HS-27A (cell line): Measurements from ENCODE around the gene CGB2.
"Not testable (repeated sequence)": the region's sequence is repeated elsewhere in the genome, so short reads cannot be mapped to it uniquely, and the experiment has no call there.

Experiments used
- DNase-seq: peaks from one replicate; pipeline ENCODE4 v3.0.0-alpha.2; 2012; ENCODE audit warnings: low read depth, missing footprints

CGB2 gene

GRCh38 chr19:49038111-49038510, 6.4 kb downstream of the CGB2 start:
- DNase-seq: not testable (repeated sequence)

DNA sequence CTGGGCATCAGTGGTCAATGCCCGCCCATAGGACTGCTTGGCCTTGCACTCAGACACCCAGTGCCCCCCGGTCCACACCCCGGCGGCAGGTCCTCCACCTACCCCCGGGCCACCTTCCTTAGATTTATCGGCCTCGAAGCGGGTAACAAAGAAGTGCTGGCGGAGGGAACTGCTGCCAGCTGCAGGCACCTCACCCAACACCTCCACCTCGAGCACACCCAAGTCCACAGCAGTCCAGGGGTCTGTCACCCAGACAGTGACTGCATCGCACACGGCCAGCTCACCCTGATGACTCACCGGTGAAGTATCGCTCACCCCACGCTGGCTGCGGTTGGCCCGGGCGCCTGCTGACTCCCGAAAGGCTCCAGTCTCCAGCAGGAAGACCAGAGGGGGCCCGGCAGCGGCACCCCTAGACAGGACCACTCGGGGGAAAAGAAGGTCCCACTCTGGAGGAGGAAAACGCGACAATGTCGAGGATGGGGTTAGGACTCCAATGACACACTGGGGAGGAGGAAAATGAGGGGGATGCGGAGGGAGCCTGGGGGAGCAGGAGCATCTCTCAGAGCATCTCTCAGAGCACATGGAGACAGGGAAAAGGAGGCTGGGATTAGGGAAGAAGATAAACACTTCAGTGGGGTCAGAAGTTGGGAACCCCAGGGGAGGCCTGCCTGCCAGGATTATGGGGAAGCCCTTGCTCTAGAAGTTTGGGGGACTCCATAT, 7.0 kb downstream of the CGB2 start:
- peak; percentile 62 for DNase-seq

DNA sequence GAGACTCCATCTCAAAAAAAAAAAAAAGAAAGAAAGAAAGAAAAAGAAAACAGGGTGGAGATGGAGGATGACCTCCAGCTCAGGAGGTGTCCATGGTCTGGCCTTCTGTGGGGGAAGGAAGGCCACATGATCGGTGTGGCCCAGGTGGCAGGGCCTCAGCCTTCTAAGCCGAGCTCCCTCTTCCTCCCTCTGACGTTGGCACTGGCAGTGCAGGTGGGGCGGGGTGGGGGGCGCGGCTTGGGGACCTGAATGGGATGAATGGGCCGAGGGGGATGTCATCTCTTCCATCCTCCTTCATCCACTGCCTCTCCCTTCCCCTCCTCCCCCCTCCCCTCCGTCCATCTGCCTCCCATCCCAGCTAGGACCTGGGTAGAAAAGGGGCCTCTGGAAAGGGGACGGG, 8.0 kb downstream of the CGB2 start:
- not testable (repeated sequence) for DNase-seq

DNA sequence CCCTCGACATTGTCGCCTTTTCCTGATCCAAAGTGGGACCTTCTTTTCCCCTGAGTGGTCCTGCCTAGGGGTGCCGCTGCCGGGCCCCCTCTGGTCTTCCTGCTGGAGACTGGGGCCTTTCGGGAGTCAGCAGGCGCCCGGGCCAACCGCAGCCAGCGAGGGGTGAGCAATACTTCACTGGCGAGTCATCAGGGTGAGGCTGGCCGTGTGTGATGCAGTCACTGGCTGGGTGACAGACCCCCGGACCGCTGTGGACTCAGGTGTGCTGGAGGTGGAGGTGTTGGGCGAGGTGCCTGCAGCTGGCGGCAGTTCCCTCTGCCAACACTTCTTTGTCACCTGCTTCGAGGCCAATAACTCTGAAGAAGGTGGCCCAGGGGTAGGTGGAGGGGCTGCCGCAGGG, 10.5 kb downstream of the CGB2 start:
- no peak for DNase-seq

DNA sequence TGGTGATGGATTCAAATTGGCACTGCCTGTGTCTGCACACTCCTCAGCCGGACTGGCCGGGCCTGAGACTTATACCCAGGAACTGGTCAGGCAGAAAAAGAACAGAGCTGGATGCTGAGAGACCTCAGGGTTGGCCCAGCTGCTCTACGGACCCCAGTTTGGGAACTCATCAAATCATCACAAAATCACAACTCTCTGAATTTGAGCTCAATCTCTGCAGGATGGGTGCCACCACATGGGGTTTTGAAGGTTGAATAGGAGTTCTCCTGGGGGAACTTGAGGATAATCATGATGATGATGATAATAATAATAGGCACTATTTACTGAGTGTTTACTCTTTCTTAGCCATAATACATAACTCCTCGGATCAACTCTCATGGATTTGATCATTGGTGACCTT, 11.0 kb downstream of the CGB2 start:
- DNase-seq: not testable (repeated sequence)

GRCh38 chr19:49043548-49043947, 11.9 kb downstream of the CGB2 start, which contains the start of gene CGB5:
CGB5 (plus strand) TSS chr19:49043848; CDS start chr19:49044210, 362 bp downstream.
- not testable (repeated sequence) for DNase-seq

- DNase-seq: not testable (repeated sequence)
Observed at GRCh38 chr19:49049011-49049410, 17.3 kb downstream of the CGB2 start, which contains the start of gene CGB8. CGB8 (minus strand) TSS chr19:49049111; CDS start chr19:49048739, 372 bp downstream.

GRCh38 chr19:49049834-49050233, 18.1 kb downstream of the CGB2 start:
- not testable (repeated sequence) for DNase-seq

DNA sequence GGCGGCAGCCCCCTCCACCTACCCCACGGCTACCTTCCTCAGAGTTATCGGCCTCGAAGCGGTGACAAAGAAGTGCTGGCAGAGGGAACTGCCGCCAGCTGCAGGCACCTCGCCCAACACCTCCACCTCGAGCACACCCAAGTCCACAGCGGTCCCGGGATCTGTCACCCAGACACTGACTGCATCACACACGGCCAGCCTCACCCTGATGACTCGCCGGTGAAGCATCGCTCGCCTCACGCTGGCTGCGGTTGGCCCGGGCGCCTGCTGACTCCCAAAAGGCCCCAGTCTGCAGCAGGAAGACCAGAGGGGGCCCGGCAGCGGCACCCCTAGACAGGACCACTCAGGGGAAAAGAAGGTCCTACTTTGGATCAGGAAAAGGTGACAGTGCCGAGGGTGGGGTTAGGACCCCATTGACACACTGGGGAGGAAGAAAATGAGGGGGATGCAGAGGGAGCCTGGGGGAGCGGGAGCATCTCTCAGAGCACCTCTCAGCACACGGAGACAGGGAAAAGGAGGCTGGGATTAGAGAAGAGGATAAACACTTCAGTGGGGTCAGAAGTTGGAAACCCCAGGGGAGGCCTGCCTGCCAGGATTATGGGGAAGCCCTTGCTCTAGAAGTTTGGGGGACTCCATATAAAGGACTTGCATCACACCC, 18.8 kb downstream of the CGB2 start:
- not testable (repeated sequence) for DNase-seq

DNA sequence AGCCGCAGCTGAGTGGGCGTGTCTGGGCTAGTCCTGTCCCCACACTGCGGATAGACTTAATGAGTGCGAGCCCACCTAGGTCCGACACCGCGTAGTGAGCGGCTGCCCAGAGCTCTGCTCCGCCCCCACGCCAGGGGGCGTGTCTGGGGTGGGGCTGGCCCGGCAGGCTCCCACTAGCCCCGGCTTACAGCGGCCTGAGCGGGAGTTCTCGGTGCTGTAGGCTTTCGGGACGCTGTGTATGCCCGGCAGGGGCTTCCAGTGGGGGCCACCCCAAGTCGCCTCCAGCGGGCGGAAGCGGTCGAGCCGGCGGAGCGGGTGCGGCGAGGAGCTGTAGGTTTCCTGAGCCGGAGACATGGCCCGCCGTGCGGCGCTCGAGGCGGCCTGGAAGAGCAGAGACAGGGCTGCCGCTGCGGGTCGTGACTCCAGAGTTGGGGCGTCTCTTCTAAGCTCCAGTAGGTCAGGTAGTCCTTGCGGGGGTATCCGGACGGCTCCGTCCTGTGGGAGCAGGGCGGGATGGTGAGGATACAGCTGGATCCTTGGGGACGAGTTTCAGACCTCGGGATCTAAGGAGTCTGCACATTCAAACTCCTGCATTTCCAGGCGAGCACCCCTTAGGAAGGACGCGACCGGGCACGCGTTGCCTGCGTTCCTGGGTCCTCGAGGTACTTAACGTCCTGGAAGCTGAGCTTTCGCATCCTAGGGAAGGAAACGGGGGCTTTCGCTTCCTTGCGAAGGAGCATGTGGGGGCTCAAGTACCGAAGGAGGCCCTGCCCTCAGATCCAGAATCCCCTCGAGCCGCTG, 24.6 kb downstream of the CGB2 start:
- no peak for DNase-seq

GRCh38 chr19:49056902-49057596, 25.4 kb downstream of the CGB2 start:
- not testable (repeated sequence) for DNase-seq

DNA sequence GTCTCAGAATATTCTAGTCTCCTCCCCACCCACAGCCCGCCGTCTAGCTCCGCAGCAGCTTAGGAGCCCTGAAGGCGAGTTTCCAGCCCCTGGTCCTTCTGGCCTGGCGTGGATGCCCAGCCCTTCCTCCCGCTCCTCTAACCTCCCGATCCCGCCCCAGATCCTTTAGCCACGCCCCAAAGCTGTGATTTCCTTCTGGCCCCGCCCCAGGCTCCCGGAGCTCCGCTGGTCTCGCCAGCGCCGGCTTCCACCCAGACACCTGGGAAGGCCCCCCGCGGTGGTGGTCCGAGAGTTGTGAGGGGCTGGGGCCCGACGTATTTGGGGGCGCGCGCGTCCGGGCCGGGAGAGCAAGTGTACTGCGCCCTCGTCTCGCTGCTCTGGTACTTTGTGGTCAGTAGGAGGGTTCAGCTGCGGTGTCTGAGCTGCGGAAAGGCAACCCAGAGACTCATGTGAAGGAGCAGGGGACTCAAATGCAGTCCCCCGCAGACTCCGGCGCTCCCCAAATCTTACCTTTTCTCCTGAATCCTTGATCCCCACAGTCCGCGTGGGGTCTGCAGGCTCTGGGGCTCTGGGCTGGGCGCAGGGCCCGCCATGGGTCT, 26.0 kb downstream of the CGB2 start, which contains the start of gene CGB7:
CGB7 (minus strand) TSS at position 114 of the 599 bp plus-strand sequence. CDS start 2,374 bp downstream, outside the sequence.
- DNase-seq: no peak

DNA sequence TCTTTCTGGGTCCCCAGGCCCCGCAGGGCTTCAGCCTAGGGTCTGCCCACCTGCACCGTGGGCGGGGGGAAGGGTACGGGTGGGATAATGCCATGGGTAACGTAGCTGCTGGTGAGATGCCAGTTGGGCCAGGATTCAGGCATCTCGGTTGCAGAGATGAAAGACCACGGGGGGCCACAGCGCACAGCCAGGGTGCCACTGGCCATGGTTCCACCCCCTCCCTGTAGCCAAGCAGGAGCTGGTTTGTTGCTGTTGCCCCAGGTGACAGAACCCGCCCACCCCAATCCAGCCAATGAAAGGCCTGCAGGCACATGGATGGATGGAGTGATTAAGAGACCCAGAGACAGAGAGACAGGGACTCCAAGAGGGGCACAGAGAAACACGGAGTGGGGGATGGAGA, 26.9 kb downstream of the CGB2 start:
- no peak for DNase-seq

DNA sequence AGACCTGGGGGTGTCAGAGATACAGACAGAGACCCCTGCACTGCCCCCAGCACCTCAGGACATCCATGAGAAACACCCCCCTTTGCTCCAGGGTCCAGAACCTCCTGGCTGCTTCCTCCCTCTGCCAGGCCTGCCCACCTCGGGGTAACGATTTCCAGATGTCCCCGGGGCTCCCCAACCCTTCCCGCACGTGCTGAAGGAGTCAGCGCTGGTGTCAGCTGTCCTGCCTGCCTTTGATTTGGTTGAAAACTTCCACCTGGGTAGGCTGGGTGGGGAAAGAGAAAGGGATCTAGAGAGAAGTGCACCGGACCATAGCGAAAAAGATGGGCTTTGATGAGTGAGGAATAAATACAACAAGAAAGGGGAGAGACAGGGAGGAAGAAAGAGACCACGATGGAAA, 27.4 kb downstream of the CGB2 start:
- DNase-seq: no peak

DNA sequence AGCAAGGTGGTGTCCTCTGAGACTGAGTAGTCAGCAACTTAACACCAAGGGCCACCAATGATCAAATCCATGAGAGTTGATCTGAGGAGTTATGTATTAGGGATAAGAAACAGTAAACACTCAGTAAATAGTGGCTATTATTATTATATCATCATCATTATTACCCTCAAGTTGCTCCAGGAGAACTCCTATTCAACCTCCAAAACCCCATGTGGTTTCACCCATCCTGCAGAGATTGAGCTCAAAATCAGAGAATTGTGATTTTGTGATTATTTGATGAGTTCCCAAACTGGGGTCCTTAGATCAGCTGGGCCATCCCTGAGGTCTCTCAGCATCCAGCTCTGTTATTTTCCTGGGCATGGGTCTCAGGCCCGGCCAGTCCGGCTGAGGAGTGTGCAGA, 29.3 kb downstream of the CGB2 start:
- DNase-seq: no peak

GRCh38 chr19:49061445-49061844, 29.8 kb downstream of the CGB2 start:
- DNase-seq: no peak

DNA sequence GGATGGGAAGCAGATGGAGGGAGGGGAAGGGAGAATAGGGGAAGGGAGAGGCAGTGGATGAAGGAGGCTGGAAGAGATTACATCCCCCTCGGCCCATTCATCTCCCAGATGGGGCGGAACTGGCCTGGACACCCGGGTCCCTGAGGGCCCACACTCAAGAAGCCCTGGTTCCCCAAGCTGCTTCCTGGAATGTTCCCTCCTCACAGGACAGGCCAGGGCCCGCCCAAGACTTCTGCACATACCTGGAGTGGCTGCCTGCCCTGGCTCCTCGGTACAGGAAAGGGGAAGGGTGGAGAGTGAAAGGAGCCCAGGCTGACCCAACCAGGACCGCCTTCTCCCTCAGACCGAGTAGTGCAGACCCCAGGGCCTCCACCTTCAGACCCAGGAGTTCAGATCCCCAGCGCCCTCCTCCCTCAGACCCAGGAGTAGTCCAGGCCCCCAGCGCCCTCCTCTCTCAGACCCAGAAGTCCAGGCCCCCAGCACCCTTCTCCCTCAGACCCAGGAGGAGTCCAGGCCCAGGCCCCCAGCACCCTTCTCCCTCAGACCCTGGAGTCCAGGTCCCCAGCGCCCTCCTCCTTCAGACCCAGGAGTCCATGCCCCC, 32.4 kb downstream of the CGB2 start:
- no peak for DNase-seq

DNA sequence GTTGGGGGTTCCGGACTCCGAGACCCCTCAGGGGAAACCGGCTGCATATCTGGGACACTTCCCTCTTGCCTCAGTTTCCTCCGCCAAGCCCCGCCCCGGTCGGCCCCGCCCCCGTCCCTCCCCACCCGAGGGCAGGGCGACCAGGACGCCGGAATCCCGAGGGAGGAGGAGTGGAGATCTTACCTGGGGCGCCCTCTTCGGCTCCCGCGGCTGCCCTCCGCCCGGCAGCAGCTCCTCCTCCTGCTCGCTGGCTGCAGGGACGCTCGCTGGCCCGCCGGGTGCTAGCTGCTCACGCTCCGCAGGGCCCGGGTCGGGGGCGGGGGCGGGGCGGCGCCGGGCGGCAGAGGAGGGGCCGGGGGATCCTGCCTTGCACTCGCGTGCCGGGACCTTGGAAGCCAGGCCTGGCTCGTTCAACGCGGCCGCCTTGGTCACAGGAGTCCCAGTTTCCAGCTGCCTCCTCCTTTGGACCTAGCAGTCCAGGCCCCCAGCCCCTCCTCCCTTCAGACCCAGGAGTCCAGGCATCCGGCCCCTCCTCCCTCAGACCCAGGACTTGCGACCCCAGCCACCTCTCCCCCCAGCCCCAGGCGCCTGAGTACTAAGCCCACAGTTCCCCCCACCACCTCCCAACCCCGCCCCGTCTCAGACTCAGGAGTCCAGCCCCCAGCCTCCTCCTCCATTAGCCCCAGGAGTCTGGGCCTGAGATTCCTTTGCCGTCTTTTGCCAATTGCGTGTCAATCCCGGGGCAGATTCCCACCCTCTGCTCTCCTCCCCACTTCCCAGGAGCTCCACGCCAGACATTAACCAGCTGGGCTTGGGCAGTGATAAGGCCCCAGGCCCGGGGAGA, 33.3 kb downstream of the CGB2 start, which contains the start of gene NTF4:
NTF4 (minus strand) TSS at position 51 of the 844 bp plus-strand sequence. CDS start 2,821 bp downstream, outside the sequence.
- no peak for DNase-seq

DNA sequence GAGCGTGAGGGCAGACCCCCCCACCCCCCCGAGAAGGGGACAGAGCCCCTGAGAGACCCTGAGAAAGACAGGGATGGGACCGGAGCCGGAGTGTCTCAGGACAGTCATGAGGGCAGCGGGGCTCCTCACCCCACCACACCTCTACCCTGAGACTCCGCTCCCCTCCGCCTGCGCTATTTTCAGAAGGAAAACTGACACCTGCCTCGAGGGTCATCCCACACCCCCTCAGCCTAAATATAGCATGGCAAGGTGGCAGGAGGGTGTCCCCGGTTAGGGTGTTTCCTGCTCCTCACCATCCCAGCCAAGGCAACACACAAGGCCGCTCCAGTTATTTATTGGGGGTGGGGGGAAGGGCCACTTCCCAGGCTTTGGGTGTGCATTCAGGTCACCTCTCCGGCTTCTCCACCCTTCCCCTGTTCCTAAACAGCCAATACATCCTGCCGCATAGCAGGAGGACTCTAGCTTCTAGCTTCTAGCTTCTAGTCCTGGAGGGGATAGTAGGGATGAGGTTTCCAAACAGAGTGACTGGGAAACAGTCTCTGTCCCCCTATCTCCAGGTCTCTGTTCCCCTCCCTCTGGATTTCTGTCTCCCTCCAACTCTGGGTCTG, 34.3 kb downstream of the CGB2 start:
- DNase-seq: no peak
